GM12865 (cell line): Measurements from ENCODE around the gene MAL.
"Not testable (repeated sequence)": the region's sequence is repeated elsewhere in the genome, so short reads cannot be mapped to it uniquely, and the experiment has no call there.

Experiments used
- DNase-seq: peaks from one replicate; pipeline ENCODE4 v3.0.0; 2010; ENCODE audit warnings: low read depth
- H3K4me3 ChIP-seq: 2 replicates; pipeline ENCODE4 v1.5.1; 2011; ENCODE audit warnings: mild to moderate bottlenecking, low read depth, low read length, control low read depth
- TF ChIP-seq, protein P1 (sequence below): IDR thresholded peaks from 2 replicates; pipeline ENCODE4 v1.5.1; 2011; ENCODE audit warnings: low read length, control low read depth, low read depth, inconsistent platforms; ENCODE audit not compliant: insufficient read depth; ENCODE audit errors: missing control alignments

MAL gene

DNA sequence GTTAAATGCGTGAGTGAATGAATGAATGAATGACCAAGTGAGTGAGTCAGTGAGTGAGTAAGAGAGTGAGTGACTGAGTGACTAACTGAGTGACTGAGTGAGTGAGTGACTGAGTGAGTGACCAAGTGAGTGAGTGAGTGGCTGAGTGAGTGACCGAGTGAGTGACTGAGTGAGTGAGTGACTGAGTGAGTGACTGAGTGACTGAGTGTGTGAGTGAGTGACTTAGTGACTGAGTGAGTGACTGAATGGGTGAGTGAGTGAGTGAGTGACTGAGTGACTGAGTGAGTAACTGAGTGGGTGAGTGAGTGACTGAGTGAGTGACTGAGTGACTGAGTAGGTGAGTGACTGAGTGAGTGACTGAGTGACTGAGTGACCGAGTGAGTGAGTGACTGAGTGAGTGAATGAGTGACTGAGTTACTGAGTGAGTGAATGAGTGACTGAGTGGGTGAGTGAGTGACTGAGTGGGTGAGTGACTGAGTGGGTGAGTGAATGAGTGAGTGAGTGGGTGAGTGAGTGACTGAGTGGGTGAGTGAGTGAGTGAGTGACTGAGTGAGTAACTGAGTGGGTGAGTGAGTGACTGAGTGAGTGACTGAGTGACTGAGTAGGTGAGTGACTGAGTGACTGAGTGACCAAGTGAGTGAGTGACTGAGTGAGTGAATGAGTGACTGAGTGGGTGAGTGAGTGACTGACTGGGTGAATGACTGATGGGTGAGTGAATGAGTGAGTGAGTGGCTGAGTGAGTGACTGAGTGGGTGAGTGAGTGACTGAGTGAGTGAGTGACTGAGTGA is 11.3 kb downstream of the MAL start:
- TF ChIP-seq, protein P1, sequence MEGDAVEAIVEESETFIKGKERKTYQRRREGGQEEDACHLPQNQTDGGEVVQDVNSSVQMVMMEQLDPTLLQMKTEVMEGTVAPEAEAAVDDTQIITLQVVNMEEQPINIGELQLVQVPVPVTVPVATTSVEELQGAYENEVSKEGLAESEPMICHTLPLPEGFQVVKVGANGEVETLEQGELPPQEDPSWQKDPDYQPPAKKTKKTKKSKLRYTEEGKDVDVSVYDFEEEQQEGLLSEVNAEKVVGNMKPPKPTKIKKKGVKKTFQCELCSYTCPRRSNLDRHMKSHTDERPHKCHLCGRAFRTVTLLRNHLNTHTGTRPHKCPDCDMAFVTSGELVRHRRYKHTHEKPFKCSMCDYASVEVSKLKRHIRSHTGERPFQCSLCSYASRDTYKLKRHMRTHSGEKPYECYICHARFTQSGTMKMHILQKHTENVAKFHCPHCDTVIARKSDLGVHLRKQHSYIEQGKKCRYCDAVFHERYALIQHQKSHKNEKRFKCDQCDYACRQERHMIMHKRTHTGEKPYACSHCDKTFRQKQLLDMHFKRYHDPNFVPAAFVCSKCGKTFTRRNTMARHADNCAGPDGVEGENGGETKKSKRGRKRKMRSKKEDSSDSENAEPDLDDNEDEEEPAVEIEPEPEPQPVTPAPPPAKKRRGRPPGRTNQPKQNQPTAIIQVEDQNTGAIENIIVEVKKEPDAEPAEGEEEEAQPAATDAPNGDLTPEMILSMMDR, result no peak
- DNase-seq, result no peak
- H3K4me3 ChIP-seq, result no peak overlapping the region

DNA sequence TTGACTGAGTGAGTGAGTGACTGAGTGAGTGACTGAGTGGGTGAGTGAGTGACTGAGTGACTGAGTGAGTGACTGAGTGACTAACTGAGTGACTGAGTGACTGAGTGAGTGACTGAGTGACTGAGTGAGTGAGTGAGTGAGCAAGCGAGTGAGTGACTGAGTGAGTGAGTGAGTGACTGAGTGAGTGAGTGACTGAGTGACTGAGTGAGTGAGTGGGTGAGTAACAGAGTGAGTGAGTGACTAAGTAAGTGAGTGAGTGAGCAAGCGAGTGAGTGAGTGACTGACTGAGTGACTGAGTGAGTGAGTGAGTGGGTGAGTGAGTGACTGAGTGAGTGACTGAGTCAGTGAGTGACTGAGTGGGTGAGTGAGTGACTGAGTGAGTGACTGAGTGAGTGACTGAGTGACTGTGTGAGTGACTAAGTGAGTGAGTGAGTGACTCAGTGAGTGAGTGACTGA is 11.9 kb downstream of the MAL start:
- DNase-seq, result no peak
- TF ChIP-seq, protein P1, result no peak
- H3K4me3 ChIP-seq, result no peak overlapping the region

DNA sequence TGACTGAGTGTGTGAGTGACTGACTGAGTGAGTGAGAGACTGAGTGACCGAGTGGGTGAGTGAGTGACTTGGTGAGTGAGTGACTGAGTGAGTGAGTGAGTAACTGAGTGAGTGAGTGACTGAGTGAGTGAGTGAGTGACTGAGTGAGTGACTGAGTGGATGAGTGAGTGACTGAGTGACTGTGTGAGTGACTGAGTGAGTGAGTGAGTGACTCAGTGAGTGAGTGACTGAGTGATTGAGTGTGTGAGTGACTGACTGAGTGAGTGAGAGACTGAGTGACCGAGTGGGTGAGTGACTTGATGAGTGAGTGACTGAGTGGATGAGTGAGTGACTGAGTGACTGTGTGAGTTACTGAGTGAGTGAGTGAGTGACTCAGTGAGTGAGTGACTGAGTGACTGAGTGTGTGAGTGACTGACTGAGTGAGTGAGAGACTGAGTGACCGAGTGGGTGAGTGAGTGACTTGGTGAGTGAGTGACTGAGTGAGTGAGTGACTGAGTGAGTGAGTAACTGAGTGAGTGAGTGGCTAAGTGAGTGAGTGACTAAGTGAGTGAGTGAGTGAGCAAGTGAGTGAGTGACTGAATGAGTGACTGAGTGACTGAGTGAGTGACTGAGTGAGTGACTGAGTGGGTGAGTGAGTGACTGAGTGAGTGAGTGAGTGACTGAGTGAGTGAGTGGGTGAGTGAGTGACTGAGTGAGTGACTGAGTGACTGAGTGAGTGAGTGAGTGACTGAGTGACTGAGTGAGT is 12.5 kb downstream of the MAL start:
- H3K4me3 ChIP-seq, DNase-seq: not testable (repeated sequence)

DNA sequence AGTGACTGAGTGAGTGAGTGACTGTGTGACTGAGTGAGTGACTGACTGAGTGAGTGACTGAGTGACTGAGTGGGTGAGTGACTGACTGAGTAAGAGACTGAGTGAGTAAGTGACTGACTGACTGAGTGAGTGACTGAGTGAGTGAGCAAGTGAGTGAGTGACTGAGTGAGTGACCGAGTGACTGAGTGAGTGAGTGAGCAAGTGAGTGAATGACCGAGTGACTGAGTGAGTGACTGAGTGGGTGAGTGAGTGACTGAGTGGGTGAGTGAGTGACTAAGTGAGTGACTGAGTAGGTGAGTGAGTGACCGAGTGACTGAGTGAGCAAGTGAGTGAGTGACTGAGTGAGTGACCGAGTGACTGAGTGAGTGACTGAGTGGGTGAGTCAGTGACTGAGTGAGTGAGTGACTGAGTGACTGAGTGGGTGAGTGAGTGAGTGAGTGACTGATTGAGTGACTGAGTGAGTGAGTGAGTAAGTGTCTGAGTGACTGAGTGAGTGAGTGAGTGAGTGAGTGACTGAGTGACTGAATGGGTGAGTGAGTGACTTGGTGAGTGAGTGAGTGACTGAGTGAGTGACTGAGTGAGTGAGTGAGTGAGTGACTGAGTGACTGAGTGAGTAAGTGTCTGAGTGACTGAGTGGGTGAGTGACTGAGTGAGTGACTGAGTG is 13.3 kb downstream of the MAL start:
- TF ChIP-seq, protein P1, result no peak
- H3K4me3 ChIP-seq, result no peak overlapping the region
- no peak for DNase-seq

DNA sequence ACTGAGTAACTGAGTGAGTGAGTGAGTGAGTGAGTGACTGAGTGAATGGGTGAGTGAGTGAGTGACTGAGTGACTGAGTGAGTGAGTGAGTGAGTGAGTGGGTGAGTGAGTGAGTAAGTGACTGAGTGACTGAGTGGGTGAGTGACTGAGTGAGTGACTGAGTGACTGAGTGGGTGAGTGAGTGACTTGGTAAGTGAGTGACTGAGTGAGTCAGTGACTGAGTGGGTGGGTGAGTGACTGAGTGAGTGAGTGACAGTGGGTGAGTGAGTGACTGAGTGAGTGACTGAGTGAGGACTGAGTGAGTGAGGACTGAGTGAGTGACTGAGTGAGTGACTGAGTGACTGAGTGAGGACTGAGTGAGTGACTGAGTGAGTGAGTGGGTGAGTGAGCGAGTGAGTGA is 13.9 kb downstream of the MAL start:
- H3K4me3 ChIP-seq, result no peak overlapping the region
- TF ChIP-seq, protein P1, result no peak
- DNase-seq, result no peak

DNA sequence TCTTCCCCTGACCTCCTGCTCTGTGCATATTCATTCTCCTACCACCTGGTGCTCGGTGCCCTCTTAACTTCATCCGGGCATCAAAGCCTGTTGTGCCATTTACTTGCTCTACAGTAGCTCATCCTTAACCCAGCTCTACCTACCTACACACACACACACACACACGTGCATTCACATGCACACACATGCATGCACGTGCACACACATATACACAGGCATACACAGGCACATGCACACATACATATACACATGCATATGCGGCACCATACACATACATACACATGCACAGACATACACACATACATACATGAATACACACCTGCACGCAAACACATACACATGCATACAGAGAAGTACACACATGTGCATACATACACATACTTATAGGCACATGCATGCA is 14.5 kb downstream of the MAL start:
- H3K4me3 ChIP-seq, result no peak overlapping the region
- TF ChIP-seq, protein P1, result no peak
- DNase-seq, result no peak

DNA sequence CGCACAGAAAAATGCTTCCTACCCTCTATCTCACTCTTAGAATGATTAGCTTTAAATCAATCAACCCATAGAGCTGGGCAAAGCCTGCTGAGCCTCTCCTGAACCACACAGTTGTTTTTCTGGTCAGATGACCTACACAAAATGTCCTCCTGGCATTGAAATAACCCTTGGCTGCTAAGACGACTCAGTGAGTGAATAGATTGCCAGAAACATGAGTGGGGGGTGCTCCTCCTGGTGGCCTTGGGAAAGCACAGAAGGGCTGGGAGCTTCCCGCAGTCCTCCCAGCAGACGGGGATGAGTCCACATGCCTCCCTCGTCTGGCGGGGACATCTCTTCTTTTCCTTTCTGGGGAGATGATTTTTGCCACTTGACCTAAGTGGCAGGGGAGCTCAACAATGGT is 14.9 kb downstream of the MAL start:
- H3K4me3 ChIP-seq, result no peak overlapping the region
- TF ChIP-seq, protein P1, result no peak
- no peak for DNase-seq
